GM15510 (cell line): Measurements from ENCODE around the gene RIPK3.

Experiments used
- POLR2A ChIP-seq: IDR thresholded peaks from 3 replicates; pipeline ENCODE4 v1.6.1; 2011; ENCODE audit warnings: borderline replicate concordance; ENCODE audit not compliant: insufficient read length; ENCODE audit errors: extremely low read depth

Gene RIPK3

DNA sequence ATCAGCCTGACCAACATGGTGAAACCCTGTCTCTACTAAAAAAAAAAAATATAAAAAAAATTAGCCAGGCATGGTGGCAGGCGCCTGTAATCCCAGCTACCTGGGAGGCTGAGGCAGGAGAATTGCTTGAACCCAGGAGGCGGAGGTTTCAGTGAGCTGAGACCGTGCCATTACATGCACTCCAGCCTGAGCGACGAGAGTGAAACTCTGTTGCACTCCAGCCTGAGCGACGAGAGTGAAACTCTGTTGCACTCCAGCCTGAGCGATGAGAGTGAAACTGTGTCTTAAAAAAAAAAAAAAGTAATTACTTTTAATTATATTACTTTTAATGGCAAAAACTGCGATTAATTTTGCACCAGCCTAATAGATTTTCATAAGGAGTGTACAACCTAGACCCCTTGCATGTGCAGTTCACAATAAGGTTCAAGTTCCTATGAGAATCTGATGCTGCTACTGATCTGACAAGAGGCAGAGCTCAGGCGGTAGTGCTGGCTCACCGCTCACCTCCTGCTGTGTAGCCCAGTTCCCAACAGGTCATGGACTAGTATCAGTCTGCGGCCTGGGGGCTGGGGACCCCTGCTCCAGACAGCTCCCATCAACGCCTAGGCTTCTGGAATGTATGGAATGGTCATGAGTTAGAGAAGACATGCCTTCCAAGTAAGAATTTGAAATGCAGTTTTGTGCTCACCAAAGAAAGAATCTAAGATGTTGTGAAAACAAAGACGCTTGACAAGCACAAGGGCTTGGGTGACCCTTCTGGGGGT is 18.4 kb downstream of the RIPK3 start:
- no peak for TF ChIP-seq POLR2A

DNA sequence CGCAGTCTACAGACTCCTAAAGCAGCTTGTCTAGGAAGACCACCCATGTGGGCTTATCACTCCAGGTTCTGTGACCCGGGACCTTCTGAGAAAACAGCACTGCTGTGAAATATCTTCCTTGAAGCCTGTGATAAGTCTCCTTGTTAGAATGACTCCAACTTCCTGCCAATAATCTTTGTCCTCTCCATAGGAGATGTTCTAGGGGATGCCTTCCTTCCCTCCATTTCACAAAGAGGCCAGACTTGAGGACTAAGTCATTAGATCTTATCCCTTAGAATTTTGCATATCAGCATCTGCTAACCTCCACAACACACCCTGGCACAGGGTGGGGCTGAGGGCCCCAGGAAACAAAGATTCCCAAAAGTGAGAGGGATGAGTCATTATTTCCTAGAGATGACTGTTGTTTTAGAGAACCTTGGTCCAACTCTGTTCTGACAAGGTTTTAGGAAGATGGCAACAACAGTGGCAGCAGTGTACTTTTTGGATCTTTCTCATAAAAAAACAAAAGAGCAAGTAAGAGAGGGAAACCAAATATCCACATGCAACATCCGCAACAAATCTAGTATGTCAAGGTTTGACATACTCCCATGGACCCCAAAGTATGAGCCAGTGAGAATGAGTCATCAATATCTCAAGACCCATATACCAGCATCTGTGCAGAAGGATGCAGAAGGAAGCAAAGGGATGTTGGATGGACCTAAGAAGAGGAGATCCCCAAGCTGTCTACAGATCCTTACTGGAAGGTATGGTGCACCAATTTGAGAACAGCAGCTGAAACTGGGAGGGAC is 22.5 kb downstream of the RIPK3 start:
- TF ChIP-seq POLR2A: no peak

DNA sequence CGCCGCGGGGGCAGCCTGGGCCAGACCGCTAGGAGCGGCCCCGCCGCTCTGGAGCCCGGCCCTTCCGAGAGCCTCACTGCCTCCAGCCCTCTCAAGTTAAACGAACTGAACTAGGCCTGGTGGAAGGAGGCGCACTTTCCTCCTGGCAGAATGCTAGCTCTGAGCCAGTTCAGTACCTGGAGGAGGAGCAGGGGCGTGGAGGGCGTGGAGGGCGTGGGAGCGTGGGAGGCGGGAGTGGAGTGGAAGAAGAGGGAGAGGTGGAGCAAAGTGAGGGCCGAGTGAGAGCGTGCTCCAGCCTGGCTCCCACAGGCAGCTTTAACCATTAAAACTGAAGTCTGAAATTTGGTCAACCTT is 23.2 kb downstream of the RIPK3 start:
- TF ChIP-seq POLR2A: no peak

DNA sequence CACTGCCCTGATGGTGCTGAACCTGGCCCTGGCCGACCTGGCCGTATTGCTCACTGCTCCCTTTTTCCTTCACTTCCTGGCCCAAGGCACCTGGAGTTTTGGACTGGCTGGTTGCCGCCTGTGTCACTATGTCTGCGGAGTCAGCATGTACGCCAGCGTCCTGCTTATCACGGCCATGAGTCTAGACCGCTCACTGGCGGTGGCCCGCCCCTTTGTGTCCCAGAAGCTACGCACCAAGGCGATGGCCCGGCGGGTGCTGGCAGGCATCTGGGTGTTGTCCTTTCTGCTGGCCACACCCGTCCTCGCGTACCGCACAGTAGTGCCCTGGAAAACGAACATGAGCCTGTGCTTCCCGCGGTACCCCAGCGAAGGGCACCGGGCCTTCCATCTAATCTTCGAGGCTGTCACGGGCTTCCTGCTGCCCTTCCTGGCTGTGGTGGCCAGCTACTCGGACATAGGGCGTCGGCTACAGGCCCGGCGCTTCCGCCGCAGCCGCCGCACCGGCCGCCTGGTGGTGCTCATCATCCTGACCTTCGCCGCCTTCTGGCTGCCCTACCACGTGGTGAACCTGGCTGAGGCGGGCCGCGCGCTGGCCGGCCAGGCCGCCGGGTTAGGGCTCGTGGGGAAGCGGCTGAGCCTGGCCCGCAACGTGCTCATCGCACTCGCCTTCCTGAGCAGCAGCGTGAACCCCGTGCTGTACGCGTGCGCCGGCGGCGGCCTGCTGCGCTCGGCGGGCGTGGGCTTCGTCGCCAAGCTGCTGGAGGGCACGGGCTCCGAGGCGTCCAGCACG is 23.8 kb downstream of the RIPK3 start:
- no peak for TF ChIP-seq POLR2A

DNA sequence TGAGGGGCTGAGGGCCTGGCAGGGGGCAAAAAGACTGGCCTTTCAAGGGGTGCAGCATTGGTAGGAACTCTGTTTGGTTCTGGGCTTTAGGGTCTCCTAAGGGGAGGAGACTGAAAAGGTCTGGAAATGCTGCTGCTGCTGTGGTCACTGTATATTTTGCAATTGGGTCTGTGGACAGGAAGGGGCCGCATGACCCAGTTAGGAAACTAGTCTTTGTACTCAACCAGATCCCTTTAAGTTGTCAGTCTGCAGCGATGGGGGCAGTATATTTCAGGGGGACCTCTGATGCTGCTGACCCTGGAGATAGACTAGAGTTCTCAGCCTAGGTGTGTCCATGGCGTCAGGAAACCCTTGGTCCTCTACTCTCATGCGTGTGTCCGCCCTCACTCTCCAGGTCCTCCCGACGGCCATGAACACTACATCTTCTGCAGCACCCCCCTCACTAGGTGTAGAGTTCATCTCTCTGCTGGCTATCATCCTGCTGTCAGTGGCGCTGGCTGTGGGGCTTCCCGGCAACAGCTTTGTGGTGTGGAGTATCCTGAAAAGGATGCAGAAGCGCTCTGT is 24.5 kb downstream of the RIPK3 start:
- TF ChIP-seq POLR2A: no peak

DNA sequence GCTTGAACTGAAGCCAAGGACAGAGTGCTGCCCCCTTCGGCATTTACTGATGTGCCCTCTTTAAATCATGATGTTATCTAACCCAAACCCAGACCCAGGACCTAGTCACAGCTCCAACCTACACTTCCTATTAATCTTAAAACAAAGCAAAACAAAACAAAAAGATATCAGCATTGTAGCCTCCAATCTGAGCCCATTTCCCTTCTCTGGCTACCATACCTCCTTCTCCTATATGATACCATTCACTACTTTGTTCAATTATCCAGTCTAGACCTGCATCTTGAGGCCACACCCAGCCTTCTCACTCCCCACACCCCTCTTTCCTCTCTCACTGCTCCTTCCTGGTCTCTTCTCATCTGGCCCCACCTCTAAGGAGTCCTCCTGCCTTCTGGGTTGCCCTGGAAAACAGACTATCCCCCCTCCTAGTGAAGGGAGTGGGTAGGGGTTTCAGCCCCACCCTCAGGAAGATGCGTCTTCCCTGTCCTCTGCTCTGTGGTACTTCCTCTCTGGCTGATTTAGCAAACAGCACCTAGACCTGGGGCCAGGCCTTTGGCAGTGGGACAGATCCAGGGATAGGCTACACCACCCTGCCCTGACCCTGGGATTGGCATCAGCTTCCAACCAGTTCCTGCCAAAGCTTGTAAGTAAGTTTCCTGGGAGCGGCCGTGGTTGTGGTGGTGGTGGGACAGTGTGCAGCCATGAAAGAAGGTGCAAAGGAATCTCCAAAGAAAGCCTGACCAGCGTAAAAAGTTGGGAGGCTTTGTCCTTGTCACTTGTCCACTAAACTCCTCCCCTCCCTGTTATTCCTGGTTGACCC is 25.2 kb downstream of the RIPK3 start:
- no peak for TF ChIP-seq POLR2A

DNA sequence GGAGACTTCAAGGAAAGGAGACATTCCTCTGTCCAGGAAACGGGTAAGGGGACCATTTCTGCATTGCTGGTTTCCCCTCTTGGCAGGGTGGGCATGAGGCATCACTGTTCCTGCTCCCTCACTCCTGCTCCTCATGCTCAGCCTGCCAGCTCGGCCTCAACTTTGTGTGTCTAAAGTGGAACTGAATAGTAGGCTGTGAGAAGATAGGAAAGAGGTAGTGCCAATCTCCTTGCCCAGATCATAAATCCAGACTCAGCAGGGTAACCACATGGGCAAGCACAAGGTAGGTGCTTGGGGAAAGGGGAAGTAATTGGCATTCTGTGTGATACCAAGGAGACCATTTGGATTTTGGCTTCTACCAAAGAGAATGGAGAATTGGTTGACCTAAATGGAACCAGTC is 25.9 kb downstream of the RIPK3 start:
- TF ChIP-seq POLR2A: no peak

DNA sequence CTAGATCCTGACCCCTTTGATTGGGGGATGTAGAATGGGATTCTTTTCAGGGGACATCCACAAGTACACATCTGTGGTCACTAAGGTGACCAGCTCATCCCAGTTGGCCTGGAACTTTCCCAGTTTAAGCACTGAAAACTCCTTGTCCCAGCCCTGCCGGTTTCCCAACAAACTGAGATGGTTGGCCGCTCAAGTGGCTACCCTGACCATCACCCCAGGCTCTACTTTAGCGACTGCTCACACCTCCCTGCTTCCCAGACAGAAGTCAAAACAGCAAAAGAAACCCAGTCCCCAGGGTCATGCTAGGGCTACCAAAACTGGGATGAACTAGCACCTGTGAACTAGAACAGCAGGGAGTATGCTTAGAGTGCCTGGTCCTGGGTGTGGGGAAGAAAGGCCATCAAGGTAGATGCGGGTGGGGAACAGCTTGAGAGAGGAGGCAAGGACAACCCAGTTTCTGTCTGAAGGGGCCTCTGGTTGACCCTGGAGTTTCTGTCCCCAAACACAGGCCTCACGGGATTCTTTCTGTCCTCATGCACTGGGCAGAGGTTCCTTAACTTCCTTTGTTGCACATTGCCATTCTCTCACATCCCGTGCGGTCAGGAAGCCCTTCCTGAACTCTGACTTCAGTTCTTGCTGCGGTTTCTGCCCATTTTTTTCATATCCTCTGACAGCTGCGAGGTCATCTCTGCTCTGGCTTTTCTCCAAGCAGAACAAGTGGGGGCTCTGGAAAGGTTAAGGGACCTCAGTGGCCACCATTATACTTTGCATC is 26.9 kb downstream of the RIPK3 start:
- no peak for TF ChIP-seq POLR2A

DNA sequence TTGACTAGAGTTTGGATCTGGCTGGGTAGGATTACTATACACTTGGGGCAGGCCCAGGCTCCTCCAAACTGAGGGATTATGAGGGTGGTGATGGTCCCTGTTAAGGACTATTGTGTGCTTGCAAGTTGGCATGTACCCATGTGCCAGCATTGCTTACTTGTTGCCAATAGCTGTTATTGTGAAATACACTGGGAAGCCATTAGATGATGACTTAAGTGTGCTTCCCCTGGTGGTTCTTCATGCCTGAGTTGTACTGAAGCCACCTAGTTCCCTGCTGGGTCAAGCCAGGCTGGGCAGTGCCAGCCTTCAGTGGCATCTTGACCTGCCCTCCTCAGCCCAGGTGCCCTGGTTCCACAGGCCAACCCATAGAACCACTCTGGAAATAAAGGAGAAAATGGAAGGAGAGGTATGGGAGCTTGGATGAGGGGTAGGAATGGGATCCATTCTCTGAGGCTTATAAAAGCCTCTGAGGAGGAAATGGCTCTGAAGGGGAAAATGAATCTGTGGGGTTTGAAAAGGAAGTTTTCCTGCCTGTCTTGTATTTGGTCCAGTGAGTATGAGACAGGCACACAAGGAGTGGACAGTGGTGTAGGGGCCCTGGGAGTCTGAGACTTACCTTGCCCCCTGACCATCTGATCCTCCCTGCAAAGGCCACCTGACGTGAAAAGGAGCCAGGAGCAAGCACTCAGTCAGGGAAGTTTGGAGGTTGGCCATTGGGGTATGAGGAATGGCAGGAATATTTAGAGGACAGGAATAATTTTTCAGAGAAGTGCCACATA is 27.8 kb downstream of the RIPK3 start:
- no peak for TF ChIP-seq POLR2A

DNA sequence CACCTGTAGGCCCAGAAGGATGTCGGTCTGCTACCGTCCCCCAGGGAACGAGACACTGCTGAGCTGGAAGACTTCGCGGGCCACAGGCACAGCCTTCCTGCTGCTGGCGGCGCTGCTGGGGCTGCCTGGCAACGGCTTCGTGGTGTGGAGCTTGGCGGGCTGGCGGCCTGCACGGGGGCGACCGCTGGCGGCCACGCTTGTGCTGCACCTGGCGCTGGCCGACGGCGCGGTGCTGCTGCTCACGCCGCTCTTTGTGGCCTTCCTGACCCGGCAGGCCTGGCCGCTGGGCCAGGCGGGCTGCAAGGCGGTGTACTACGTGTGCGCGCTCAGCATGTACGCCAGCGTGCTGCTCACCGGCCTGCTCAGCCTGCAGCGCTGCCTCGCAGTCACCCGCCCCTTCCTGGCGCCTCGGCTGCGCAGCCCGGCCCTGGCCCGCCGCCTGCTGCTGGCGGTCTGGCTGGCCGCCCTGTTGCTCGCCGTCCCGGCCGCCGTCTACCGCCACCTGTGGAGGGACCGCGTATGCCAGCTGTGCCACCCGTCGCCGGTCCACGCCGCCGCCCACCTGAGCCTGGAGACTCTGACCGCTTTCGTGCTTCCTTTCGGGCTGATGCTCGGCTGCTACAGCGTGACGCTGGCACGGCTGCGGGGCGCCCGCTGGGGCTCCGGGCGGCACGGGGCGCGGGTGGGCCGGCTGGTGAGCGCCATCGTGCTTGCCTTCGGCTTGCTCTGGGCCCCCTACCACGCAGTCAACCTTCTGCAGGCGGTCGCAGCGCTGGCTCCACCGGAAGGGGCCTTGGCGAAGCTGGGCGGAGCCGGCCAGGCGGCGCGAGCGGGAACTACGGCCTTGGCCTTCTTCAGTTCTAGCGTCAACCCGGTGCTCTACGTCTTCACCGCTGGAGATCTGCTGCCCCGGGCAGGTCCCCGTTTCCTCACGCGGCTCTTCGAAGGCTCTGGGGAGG is 28.9 kb downstream of the RIPK3 start, which contains the start of gene LTB4R:
Gene LTB4R (plus strand): TSS at position 857 of the 959 bp plus-strand sequence. CDS start 4,150 bp downstream, outside the sequence.
- TF ChIP-seq POLR2A: peak; percentile 43

DNA sequence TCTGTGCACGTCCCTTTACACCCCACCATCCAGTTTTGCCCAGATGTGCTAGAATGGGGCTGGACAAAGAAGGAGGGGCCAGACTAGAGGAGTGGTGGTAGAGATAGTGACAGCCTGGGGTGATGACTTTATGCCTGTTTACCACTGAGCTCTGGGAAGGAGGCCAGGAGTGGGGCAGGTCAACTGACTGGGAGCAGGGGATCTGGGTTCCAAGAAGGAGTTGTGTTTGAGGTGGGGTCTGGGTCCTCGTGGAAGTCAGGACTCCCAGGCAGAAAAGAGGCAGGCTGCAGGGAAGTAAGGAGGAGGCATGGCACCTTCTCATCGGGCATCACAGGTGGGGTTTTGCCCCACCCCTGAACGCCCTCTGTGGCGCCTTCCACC is 29.5 kb downstream of the RIPK3 start:
- no peak for TF ChIP-seq POLR2A
